Mucosa of descending colon (tissue), 3 donors: Measurements from ENCODE around the gene GDF11. TPM values are rescaled to one million over a fixed set of nuclear protein-coding genes. Genes with fewer than 3 reads are reported as not detected.

Experiments used
- ATAC-seq: fragments of 200-7000 bp; cut with Tn5 transposase; one replicate; pipeline ENCODE4 v1.9.1; 2020; ENCODE audit warnings: mild to moderate bottlenecking, moderate library complexity
- DNase-seq, 3 donors: peaks; one replicate each; pipeline ENCODE4 v3.0.0-alpha.2; 2020
- H3K36me3 ChIP-seq: fragments of 200-600 bp; one replicate; pipeline ENCODE4 v1.8.0; 2021; ENCODE audit warnings: low read depth, mild to moderate bottlenecking
- H3K4me1 ChIP-seq: fragments of 200-600 bp; one replicate; pipeline ENCODE4 v1.8.0; 2021; ENCODE audit warnings: low read depth, mild to moderate bottlenecking
- H3K4me3 ChIP-seq: fragments of 200-600 bp; one replicate; pipeline ENCODE4 v1.8.0; 2021; ENCODE audit warnings: mild to moderate bottlenecking
- H3K9me3 ChIP-seq: fragments of 200-600 bp; one replicate; pipeline ENCODE4 v1.8.0; 2021; ENCODE audit warnings: mild to moderate bottlenecking
- intact Hi-C, 2 donors: fragments of 100-400 bp; cut with DNase I in 1 of 2; cut with micrococcal nuclease in 1 of 2; formaldehyde crosslinking; loops; one replicate each; pipeline versions ENCODE4 v1.11.0 to v1.11.1; 2022; cut with DNase I, micrococcal nuclease
- long read RNA-seq, 2 donors: library from polyadenylated mRNA; unstranded; transcript quantifications; one replicate each; pipeline ENCODE4 v2.0.0, GENCODE V29; 2019 to 2021
- total RNA-seq, 3 donors: library from RNA; stranded (reverse); fragmentation: NEBNext Ultra II Directional in 2 of 3; extraction: Animal tissue kit (Norgen Biotek cat#: 25700) in 2 of 3; gene quantifications; one replicate each; pipeline versions ENCODE4 v1.2.1 to v1.2.4, GENCODE V29; 2021 to 2023
- TF ChIP-seq, protein P1 (sequence below): fragments of 200-600 bp; IDR thresholded peaks from one replicate; pipeline ENCODE4 v1.8.0; 2022; ENCODE audit warnings: antibody characterized with exemption, mild to moderate bottlenecking
- donor health status: DM: no; HTN: no; CAD: no; lungs with moderate emphysema.
- donor health status: DM: no; HTN: no; CAD: no.
- donor health status: DM: no; HTN: yes; CAD: no.

GDF11 gene
- 10 to 100 TPM in 1 of 3 donors, 1 to 10 TPM in 2; 1.0 to 13.8 (median 2.8) TPM for total RNA-seq
- long read RNA-seq, donor 1, partial matches to known transcripts = 0 of 6 reads
- long read RNA-seq, donor 1, other reads (novel, unspliced or antisense) = 6 of 6 reads
- long read RNA-seq, donor 2, partial matches to known transcripts = 0 of 1 reads
- long read RNA-seq, donor 2, other reads (novel, unspliced or antisense) = 1 of 1 reads

DNA sequence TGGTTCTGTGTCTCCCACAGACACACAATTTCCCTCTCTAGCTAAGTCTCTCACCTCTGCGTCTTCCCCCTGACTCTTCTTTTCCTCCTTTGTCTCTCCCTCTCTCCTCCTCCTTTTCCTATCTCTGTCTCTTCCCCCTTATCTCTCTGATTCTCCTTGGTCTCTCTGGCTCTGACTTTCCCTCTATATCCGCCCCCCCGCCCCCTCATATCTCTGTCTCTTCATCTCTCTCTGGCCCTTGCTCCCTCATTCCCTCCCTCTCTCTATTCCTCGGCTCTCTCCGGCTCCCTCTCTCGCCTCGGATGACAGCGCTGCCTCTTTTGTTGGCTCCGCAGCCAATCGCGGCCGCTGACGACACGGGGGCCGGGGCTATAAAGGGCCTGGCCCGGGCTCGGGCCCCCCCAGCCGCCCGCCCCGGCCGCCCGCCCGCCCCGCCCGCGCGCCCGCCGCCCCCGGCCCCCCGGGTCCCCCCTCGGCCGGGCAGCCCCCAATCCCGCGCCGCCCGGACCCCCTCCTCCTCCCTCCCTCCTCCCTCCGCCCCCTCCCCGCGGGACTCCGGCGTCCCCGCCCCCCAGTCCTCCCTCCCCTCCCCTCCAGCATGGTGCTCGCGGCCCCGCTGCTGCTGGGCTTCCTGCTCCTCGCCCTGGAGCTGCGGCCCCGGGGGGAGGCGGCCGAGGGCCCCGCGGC is at the start of gene GDF11:
GDF11 (plus strand) TSS at position 404 of the 687 bp plus-strand sequence; CDS start at position 599, 195 bp downstream.
- intact Hi-C loops = loop anchor here in 1 of 2 donors (5.0 to 10.0 kb wide), 2 partner anchors 52 to 199 kb away; no protein-coding TSS in a partner anchor
- Histone ChIP-seq H3K36me3 (no peaks in the 10 kb centered on the region), H3K4me1 (peaks cover 16% of the 10 kb centered on the region), H3K4me3 (peak within 1 kb of the TSS; percentile 20), H3K9me3 (no peaks in the 10 kb centered on the region)
- DNase-seq (peak; percentile 74 to 83 (median 78)), ATAC-seq (peak; percentile 57)
- TF ChIP-seq, protein P1, sequence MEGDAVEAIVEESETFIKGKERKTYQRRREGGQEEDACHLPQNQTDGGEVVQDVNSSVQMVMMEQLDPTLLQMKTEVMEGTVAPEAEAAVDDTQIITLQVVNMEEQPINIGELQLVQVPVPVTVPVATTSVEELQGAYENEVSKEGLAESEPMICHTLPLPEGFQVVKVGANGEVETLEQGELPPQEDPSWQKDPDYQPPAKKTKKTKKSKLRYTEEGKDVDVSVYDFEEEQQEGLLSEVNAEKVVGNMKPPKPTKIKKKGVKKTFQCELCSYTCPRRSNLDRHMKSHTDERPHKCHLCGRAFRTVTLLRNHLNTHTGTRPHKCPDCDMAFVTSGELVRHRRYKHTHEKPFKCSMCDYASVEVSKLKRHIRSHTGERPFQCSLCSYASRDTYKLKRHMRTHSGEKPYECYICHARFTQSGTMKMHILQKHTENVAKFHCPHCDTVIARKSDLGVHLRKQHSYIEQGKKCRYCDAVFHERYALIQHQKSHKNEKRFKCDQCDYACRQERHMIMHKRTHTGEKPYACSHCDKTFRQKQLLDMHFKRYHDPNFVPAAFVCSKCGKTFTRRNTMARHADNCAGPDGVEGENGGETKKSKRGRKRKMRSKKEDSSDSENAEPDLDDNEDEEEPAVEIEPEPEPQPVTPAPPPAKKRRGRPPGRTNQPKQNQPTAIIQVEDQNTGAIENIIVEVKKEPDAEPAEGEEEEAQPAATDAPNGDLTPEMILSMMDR = no peak

DNA sequence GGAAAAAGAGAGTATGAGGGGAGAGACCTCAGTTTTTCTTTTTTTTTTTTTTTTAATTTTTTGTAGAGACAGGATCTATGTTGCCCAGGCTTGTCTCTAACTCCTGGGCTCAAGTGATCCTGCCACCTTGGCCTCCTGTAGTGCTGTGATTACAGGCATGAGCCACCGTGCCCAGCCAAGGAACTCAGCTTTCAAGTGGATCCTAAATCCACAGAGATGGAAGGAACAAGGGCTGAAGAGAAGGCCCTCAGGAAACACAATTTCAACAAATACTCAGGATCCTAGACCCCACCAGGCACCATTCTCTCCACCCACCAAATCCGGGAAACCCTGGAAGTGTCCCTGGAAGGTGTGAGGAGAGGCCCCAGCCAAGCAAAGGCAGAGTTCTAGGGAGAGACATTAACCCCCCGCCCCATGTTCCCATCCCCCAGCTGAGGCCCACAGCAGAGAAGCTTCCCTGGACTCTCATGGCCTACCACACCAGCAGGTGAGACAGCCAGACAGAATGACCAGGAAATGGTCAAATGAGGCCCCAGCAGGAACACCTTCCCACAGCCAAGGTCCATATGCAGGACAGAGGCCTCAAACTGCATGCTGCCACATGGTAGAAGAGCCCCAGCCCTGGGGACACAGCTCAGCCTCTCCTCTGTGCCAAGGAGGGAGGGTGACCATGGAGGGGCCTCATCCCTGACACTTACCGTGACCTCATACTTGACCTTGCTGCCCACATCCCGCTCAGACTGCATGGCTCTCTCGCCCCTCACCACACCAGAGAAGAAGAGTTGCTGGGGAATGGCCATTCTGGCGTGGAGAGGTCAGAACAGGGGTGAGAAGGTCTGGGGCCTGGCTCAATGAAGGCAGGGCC is 49.4 kb upstream of the GDF11 start:
- Histone ChIP-seq H3K36me3 (no peaks in the 10 kb centered on the region), H3K4me3 (no peak overlapping the region), H3K9me3 (no peaks in the 10 kb centered on the region), H3K4me1 (no peaks in the 10 kb centered on the region)
- TF ChIP-seq, protein P1 = no peak
- intact Hi-C loops = no loop called here
- ATAC-seq (no peak), DNase-seq (no peak)

DNA sequence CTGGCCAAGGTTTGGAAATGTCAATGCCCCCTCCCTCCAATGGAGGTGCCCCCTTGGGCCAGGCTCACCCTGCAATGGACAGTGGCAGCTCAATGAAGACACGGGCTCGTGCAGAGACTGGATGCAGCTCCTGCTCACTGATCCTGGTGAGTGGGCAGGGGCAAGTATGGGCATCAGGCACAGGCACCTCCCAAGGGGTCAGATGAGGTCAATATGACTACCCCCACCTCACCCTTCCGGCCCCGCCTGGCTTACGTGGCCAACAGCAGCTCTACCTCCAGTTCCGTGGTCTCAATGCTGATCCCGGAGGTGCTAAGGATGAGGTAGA is 48.8 kb upstream of the GDF11 start:
- intact Hi-C loops = no loop called here
- H3K4me3 ChIP-seq = no peak overlapping the region
- no peak for ATAC-seq
- no peaks in the 10 kb centered on the region for H3K36me3 ChIP-seq
- TF ChIP-seq, protein P1 = no peak
- H3K4me1 ChIP-seq = no peaks in the 10 kb centered on the region
- H3K9me3 ChIP-seq = no peaks in the 10 kb centered on the region
- peak in 1 of 3 donors; percentile 15 for DNase-seq

DNA sequence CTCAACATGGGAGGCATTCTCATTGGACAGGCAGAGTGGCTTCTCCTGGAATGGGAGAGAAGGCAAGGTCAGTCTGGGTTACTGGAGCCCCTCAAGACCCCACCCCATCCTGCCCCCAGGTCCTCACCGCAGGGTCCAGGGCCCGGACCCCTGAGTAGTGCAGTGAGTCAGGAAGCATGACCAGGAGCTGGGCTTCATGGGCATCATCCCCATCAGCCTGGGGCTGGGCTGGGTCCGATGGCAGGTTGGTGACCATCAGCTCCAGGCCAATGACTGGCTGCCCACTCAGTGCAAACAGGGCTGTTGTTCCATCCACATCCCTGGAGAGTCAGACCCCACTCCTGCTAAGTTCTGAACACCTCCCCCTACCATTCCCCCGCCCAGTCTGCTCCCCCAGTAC is 48.3 kb upstream of the GDF11 start:
- DNase-seq = peak in 1 of 3 donors; percentile 14
- TF ChIP-seq, protein P1 = no peak
- Histone ChIP-seq H3K9me3 (no peaks in the 10 kb centered on the region), H3K4me1 (no peaks in the 10 kb centered on the region), H3K4me3 (no peak overlapping the region), H3K36me3 (no peaks in the 10 kb centered on the region)
- ATAC-seq = no peak
- intact Hi-C loops = no loop called here

DNA sequence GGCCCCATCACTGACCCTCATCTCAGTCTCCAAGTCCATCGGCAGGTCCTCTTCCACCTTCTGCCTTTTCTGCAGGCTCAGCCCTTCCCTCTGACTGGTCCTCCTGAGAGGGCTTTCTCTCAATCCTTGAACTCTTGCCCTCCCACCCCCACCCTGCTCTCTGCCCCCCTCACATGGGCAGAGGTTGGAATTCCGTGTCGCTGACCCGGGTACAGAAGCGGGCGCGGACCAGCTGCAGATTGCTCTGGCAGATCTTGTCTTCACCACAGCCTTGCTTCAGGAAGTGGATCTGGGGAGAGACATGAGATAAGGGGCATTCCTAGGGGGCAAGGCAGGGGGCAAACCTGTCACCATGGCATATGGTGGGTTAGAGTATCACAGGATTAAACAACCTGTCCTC is 47.6 kb upstream of the GDF11 start:
- ATAC-seq (no peak), DNase-seq (no peak)
- no peaks in the 10 kb centered on the region for H3K36me3 ChIP-seq
- no peaks in the 10 kb centered on the region for H3K4me1 ChIP-seq
- H3K4me3 ChIP-seq = no peak overlapping the region
- TF ChIP-seq, protein P1 = no peak
- H3K9me3 ChIP-seq = no peaks in the 10 kb centered on the region
- intact Hi-C loops = no loop called here
